Vagina (tissue), 2 donors: ENCODE measurements around the gene RAP1A.

ENCODE experiments used
- POLR2A ChIP-seq, 2 donors: fragments of 450-650 bp; IDR thresholded peaks; one replicate each; pipeline ENCODE4 v1.6.1; 2017; ENCODE audit warnings: antibody characterized with exemption in 2 of 2, mild to moderate bottlenecking in 2 of 2, moderate library complexity in 2 of 2
- POLR2AphosphoS5 ChIP-seq, 2 donors: sonication (generic); formaldehyde crosslinking; IDR thresholded peaks; one replicate each; pipeline ENCODE4 v1.9.0; 2017; ENCODE audit warnings: antibody characterized with exemption in 2 of 2, mild to moderate bottlenecking in 2 of 2, low read depth in 1 of 2; ENCODE audit not compliant: insufficient read depth in 1 of 2
- TF ChIP-seq, protein P1 (sequence below), 3 experiments: fragments of 450-650 bp in 2 of 3; fragments of 200-600 bp in 1 of 3; sonication (generic) in 1 of 3; IDR thresholded peaks; one replicate each; pipeline ENCODE4 v1.5.1; 2017 to 2019; ENCODE audit warnings: antibody characterized with exemption in 3 of 3, mild to moderate bottlenecking in 2 of 3, moderate library complexity in 2 of 3

DNA sequence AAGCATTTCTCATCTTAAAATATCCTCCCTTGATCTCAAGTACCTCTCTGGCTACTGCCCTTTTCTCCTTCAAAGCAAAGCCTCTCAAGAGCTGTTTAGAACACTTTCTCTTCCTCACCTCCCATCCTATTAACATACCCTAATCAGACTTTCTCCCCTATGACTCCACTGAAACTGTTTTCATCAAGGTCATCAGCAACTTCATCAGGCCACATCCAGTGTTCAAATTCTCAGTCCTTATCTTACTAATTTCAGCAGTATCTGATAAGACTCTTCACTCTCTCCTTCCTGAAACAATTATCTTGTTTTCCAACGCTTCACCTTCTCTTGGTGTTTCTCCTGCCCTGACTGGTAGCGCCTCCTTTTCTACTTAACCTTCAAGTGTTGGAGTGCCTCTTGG lies 1.5 kb upstream of the RAP1A start:
- TF ChIP-seq, protein P1, sequence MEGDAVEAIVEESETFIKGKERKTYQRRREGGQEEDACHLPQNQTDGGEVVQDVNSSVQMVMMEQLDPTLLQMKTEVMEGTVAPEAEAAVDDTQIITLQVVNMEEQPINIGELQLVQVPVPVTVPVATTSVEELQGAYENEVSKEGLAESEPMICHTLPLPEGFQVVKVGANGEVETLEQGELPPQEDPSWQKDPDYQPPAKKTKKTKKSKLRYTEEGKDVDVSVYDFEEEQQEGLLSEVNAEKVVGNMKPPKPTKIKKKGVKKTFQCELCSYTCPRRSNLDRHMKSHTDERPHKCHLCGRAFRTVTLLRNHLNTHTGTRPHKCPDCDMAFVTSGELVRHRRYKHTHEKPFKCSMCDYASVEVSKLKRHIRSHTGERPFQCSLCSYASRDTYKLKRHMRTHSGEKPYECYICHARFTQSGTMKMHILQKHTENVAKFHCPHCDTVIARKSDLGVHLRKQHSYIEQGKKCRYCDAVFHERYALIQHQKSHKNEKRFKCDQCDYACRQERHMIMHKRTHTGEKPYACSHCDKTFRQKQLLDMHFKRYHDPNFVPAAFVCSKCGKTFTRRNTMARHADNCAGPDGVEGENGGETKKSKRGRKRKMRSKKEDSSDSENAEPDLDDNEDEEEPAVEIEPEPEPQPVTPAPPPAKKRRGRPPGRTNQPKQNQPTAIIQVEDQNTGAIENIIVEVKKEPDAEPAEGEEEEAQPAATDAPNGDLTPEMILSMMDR (IDR thresholded peaks at IDR 0.05): no peak
- TF ChIP-seq POLR2AphosphoS5 (IDR thresholded peaks at IDR 0.05; ENCODE audit: insufficient read depth in 1 of 2, low read depth in 1 of 2) (no peak), POLR2A (IDR thresholded peaks at IDR 0.05) (no peak)
